Thyroid gland (tissue), 4 donors: ENCODE results near the gene ITPKB.

Experiments
- POLR2A ChIP-seq, 2 donors: fragments of 450-650 bp; IDR thresholded peaks; one replicate each; pipeline ENCODE4 v1.6.1; 2017; ENCODE audit warnings: antibody characterized with exemption in 2 of 2, mild to moderate bottlenecking in 2 of 2, moderate library complexity in 1 of 2
- TF ChIP-seq, protein P1 (sequence below), 6 experiments: fragments of 200-600 bp in 3 of 6; fragments of 450-650 bp in 3 of 6; sonication (generic) in 3 of 6; IDR thresholded peaks; one replicate each; pipeline ENCODE4 v1.5.1; 2016 to 2019; ENCODE audit warnings: antibody characterized with exemption in 6 of 6, mild to moderate bottlenecking in 2 of 6, inconsistent platforms in 1 of 6, moderate library complexity in 1 of 6

DNA sequence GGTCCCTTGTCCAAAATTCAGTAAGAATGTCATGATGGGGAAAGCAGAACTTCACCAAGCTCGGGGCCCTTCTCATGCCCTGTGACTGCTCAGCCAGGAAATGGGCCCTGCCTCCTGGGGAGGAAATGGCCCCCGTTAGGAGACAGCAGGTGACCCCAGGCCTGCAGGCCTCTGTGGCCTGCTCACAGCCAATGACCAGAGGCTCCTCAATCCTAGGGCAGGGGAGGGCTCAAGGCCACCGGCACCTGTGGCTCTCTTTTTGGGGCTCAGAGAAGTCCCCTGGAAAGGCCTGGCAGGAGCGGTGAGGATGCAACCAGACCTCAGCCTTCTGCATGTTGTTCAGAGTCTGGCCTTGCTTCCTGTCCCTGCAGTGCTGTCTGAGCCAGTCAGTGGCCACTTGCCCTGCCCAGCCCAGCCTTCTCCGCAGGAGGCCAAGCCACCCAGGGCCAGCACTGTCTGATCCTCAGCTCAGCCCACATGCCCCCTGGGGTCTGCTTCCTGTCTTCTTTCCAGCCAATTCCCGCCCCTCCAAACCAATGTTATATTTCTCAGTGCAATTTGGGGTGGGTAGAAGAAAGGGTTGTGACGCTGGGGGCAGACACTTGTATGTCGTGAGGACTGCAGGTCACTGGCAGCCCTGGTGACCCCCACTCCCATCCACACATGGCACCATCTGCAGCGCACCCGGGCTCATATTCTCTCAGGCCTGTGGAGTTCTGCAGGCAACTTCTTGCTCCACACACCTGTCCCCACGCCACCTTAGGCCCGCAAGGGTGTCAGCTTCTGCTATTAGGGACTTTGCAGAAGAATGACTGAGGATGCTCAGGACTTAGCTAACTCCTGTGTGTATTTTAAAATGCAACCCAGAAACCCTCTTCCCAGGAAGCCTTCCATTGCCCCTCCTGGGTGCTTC, 83.6 kb downstream of the ITPKB start:
- TF ChIP-seq, protein P1, sequence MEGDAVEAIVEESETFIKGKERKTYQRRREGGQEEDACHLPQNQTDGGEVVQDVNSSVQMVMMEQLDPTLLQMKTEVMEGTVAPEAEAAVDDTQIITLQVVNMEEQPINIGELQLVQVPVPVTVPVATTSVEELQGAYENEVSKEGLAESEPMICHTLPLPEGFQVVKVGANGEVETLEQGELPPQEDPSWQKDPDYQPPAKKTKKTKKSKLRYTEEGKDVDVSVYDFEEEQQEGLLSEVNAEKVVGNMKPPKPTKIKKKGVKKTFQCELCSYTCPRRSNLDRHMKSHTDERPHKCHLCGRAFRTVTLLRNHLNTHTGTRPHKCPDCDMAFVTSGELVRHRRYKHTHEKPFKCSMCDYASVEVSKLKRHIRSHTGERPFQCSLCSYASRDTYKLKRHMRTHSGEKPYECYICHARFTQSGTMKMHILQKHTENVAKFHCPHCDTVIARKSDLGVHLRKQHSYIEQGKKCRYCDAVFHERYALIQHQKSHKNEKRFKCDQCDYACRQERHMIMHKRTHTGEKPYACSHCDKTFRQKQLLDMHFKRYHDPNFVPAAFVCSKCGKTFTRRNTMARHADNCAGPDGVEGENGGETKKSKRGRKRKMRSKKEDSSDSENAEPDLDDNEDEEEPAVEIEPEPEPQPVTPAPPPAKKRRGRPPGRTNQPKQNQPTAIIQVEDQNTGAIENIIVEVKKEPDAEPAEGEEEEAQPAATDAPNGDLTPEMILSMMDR (IDR thresholded peaks at IDR 0.05): no peak
- TF ChIP-seq POLR2A (IDR thresholded peaks at IDR 0.05): no peak
